ENCODE measurements around the gene TMEM156. TPM values are rescaled to one million over a fixed set of nuclear protein-coding genes. Genes with fewer than 3 reads are reported as not detected.

The TMEM156 gene
- total and polyA plus RNA-seq, 2 of the 4 experiments (the other 2 are of a cell fraction): 0.53 to 0.54 TPM

- no peak overlapping the region for H3K56ac ChIP-seq (ENCODE audit: extremely low read depth, insufficient read depth, low read length)
- no peak overlapping the region for H2BK120ac ChIP-seq (ENCODE audit: low read depth, low read length)
- peaks cover 21 to 54% of the 10 kb centered on the region in 2 experiments for H3K79me1 ChIP-seq (ENCODE audit: low read depth in 1 of 2, low read length in 2 of 2)
- no peak overlapping the region for H2BK5ac ChIP-seq (ENCODE audit: low read depth, low read length, poor library complexity, severe bottlenecking)
- ChIA-PET CTCF (no interaction called here), POLR2A (ENCODE audit: unreplicated experiment) (no interaction called here)
- in situ Hi-C loops (cut with MboI; ENCODE audit: low sequenced_read_pairs) (no loop called here), intact Hi-C loops (cut with micrococcal nuclease) (no loop called here), dilution Hi-C loops (cut with HindIII; ENCODE audit: low sequenced_read_pairs, unreplicated experiment) (no loop called here)
- no TSS peak for BruUV-seq (replicated peaks)
- ATAC-seq (ENCODE audit: low read depth) (no peak), DNase-seq (no peak)
- no peak overlapping the region for H3K18ac ChIP-seq (ENCODE audit: low read depth, low read length)
- no peak overlapping the region for H4K5ac ChIP-seq (ENCODE audit: low read depth, low read length)
- H2BK20ac ChIP-seq (ENCODE audit: low read depth, low read length): no peak overlapping the region
- H2AK5ac ChIP-seq (ENCODE audit: low read depth, low read length): no peak overlapping the region
- H3K4me1 ChIP-seq (ENCODE audit: control insufficient read depth, insufficient read depth, low read length): peaks cover 3% of the 10 kb centered on the region
- no CpG with 5 or more reads among the region's 3 CpGs for WGBS, 2 experiments (ENCODE audit: extremely low coverage in 2 of 2, insufficient read length in 1 of 2)
- H3K14ac ChIP-seq (replicated peaks; ENCODE audit: low read depth, low read length): no peak overlapping the region
- no peak overlapping the region for H2AFZ ChIP-seq (replicated peaks; ENCODE audit: low read length, poor library complexity)
- no peak overlapping the region for H3K4me2 ChIP-seq (ENCODE audit: low read depth, low read length)
- no peak overlapping the region for H3K4ac ChIP-seq (ENCODE audit: low read depth, low read length)
- H2BK15ac ChIP-seq (ENCODE audit: low read depth, low read length): no peak overlapping the region
- no peaks in the 10 kb centered on the region for H3K9me3 ChIP-seq (ENCODE audit: control insufficient read depth, insufficient read depth, low read length)
- no peak overlapping the region for H4K91ac ChIP-seq (ENCODE audit: insufficient read depth, low read depth, low read length)
- H2AK9ac ChIP-seq (replicated peaks; ENCODE audit: low read depth, low read length, poor library complexity): no peak overlapping the region
- H3K4me3 ChIP-seq (ENCODE audit: insufficient read depth, low read depth, low read length): no peak overlapping the region
- TF ChIP-seq MXI1 (IDR thresholded peaks at IDR 0.05; ENCODE audit: borderline replicate concordance, low read depth, low read length) (no peak), BHLHE40 (IDR thresholded peaks at IDR 0.05; ENCODE audit: low read depth, low read length) (no peak), RFX5 (IDR thresholded peaks at IDR 0.05; ENCODE audit: low read depth, low read length) (no peak), POLR2A (IDR thresholded peaks at IDR 0.05; ENCODE audit: low read depth, low read length) (no peak), ELK1 (IDR thresholded peaks at IDR 0.05; ENCODE audit: borderline replicate concordance, low read depth, low read length) (no peak), MAZ (IDR thresholded peaks at IDR 0.05; ENCODE audit: borderline replicate concordance, low read depth, low read length) (no peak), SMC3 (IDR thresholded peaks at IDR 0.05; ENCODE audit: low read depth, low read length) (no peak), RAD21 (IDR thresholded peaks at IDR 0.05; ENCODE audit: low read length) (no peak), CTCF (conservative IDR thresholded peaks at IDR 0.05; ENCODE audit: low read depth, low read length) (no peak), CHD1 (IDR thresholded peaks at IDR 0.05; ENCODE audit: low read depth, low read length) (no peak), MAFK (IDR thresholded peaks at IDR 0.05; ENCODE audit: low read depth, low read length) (no peak), NFE2L2 (IDR thresholded peaks at IDR 0.05; ENCODE audit: low read depth, low read length) (no peak), CEBPB (IDR thresholded peaks at IDR 0.05; ENCODE audit: low read depth, low read length) (no peak), FOS (IDR thresholded peaks at IDR 0.05; ENCODE audit: low read depth, low read length) (no peak), RCOR1 (IDR thresholded peaks at IDR 0.05; ENCODE audit: insufficient replicate concordance, low read length) (no peak), USF2 (IDR thresholded peaks at IDR 0.05; ENCODE audit: low read depth, low read length) (no peak)
- H4K8ac ChIP-seq (ENCODE audit: low read depth in 2 of 2, low read length in 2 of 2): no peak overlapping the region
- no peak overlapping the region for H3K27ac ChIP-seq (ENCODE audit: insufficient read depth, low read length)
- H3K9ac ChIP-seq (ENCODE audit: low read depth, low read length): no peak overlapping the region
- H3K23ac ChIP-seq (ENCODE audit: low read depth, low read length): no peak overlapping the region
- H3K9me1 ChIP-seq (ENCODE audit: insufficient read depth, low read length): peaks cover 12% of the 10 kb centered on the region
- H4K20me1 ChIP-seq (ENCODE audit: insufficient read depth, low read length): 0 out of 2 replicates have a peak, but pooled peaks cover 12% of the 10 kb centered on the region
- H3K27me3 ChIP-seq (ENCODE audit: control insufficient read depth, insufficient read depth, low read length): no peaks in the 10 kb centered on the region
- H3K36me3 ChIP-seq (ENCODE audit: control insufficient read depth, insufficient read depth, low read length): peaks cover 58% of the 10 kb centered on the region
These were observed 111.1 kb downstream of the TMEM156 start for GRCh38 chr4:38921151-38921550.

Measured in IMR-90 (cell line).